Activated naive CD4-positive, alpha-beta T cell treated with anti-CD3 and anti-CD28 coated beads, Interleukin-2, amount 50 U/mL, for 24 hours (primary cell): ENCODE data around the gene RBM17.
"Not testable (repeated sequence)": the region's sequence is repeated elsewhere in the genome, so short reads cannot be mapped to it uniquely, and the experiment has no call there.

Source experiments
- H3K27ac Mint-ChIP-seq: one replicate; pipeline ENCODE4 v1.8.0; 2021; ENCODE audit warnings: mild to moderate bottlenecking, mixed read lengths
- H3K27me3 Mint-ChIP-seq: one replicate; pipeline ENCODE4 v1.8.0; 2021; ENCODE audit warnings: mixed read lengths
- H3K36me3 Mint-ChIP-seq: one replicate; pipeline ENCODE4 v1.8.0; 2021; ENCODE audit warnings: mixed read lengths
- H3K4me1 Mint-ChIP-seq: one replicate; pipeline ENCODE4 v1.8.0; 2021; ENCODE audit warnings: mixed read lengths
- H3K4me3 Mint-ChIP-seq: one replicate; pipeline ENCODE4 v1.8.0; 2021; ENCODE audit warnings: mild to moderate bottlenecking, mixed read lengths
- H3K9me3 Mint-ChIP-seq: one replicate; pipeline ENCODE4 v1.8.0; 2021; ENCODE audit warnings: mixed read lengths

The RBM17 gene, protein sequence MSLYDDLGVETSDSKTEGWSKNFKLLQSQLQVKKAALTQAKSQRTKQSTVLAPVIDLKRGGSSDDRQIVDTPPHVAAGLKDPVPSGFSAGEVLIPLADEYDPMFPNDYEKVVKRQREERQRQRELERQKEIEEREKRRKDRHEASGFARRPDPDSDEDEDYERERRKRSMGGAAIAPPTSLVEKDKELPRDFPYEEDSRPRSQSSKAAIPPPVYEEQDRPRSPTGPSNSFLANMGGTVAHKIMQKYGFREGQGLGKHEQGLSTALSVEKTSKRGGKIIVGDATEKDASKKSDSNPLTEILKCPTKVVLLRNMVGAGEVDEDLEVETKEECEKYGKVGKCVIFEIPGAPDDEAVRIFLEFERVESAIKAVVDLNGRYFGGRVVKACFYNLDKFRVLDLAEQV

DNA sequence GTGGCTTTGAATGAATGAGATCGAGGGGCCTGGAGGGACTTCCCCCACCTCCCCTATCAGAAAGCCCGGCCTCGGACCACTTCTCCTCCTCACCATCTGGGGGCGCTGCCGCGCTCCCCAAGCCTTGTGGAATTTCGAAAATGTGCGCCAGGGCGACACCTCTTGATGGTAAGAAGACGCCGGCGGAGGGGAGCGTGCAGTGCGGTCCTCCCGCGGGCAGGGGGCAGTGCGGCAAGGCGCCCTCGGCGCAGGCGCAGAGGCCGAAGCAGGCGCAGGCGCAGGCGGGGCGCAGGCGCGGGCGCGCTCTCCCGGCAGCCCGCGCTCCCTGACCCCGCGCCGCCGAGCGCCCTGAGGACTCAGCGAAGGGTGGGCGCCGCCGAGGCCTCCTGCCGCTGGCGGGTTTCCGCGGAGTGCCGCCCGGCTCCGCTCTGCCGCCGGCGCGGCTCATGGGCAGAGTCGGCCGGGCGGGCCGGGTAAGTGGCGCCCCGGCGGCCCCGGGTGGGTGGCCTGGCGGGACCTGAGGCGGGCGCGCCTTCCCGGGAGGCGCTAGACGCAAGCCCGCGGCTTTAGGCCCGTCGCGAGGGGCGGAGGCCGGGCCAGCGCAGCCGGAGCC, at the start of gene RBM17:
Gene RBM17, plus strand, starts transcription at position 314 of the 613 bp plus-strand sequence. CDS start 8,032 bp downstream, outside the sequence.
- Mint-ChIP-seq H3K36me3 (peaks cover 4% of the 10 kb centered on the region), H3K4me1 (peaks cover 75% of the 10 kb centered on the region), H3K27ac (peak within 1 kb of the TSS; percentile 80)

GRCh38 chr10:6039711-6040110, 49.1 kb upstream of the RBM17 start:
- Mint-ChIP-seq H3K4me1 (peaks cover 84% of the 10 kb centered on the region), H3K4me3 (peak overlapping the region; percentile 47), H3K27me3 (no peaks in the 10 kb centered on the region), H3K27ac (peak overlapping the region; percentile 95), H3K36me3 (peaks cover 42% of the 10 kb centered on the region), H3K9me3 (peaks cover 5% of the 10 kb centered on the region)

More for the DNA sequence above, at the start of gene RBM17:
- Mint-ChIP-seq H3K9me3 (no peaks in the 10 kb centered on the region), H3K4me3 (peak within 1 kb of the TSS; percentile 99), H3K27me3 (no peaks in the 10 kb centered on the region)

- H3K27me3 Mint-ChIP-seq: no peaks in the 10 kb centered on the region
- H3K4me3 Mint-ChIP-seq: peak overlapping the region; percentile 11
- peaks cover 41% of the 10 kb centered on the region for H3K36me3 Mint-ChIP-seq
- H3K27ac Mint-ChIP-seq: no peak overlapping the region
- peaks cover 86% of the 10 kb centered on the region for H3K4me1 Mint-ChIP-seq
- peaks cover 5% of the 10 kb centered on the region for H3K9me3 Mint-ChIP-seq
Observed at GRCh38 chr10:6040205-6040604, 48.6 kb upstream of the RBM17 start.

- Mint-ChIP-seq H3K4me3 (peak overlapping the region; percentile 23), H3K4me1 (peaks cover 85% of the 10 kb centered on the region), H3K36me3 (peaks cover 44% of the 10 kb centered on the region), H3K27ac (peak overlapping the region; percentile 72)
- not testable (repeated sequence) for H3K27me3 Mint-ChIP-seq, H3K9me3 Mint-ChIP-seq
Observed at GRCh38 chr10:6043377-6043776, 45.5 kb upstream of the RBM17 start.

DNA sequence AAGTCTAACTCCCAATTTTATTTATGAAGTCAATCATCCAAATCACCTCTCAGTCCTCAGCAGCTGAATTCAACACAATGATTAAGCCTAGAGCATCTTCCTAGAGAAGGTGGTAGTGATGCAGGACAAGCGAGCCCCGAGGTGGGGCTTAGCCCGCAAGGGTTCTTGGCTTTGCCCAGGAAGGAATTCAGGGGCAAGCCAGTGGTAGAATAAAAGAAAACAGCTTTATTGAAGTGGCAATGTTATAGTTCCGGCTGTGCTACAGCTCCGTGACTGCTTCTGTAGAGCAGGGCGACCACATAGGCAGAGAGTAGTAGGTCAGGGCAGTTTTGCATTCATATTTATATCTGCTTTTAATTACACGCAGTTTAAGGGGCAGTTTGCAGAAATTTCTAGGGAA, 44.8 kb upstream of the RBM17 start:
- H3K9me3 Mint-ChIP-seq: no peaks in the 10 kb centered on the region
- peak overlapping the region; percentile 65 for H3K4me3 Mint-ChIP-seq
- H3K4me1 Mint-ChIP-seq: peaks cover 85% of the 10 kb centered on the region
- peak overlapping the region; percentile 83 for H3K27ac Mint-ChIP-seq
- no peaks in the 10 kb centered on the region for H3K27me3 Mint-ChIP-seq
- peaks cover 42% of the 10 kb centered on the region for H3K36me3 Mint-ChIP-seq

GRCh38 chr10:6044751-6045313, 44.0 kb upstream of the RBM17 start:
- Mint-ChIP-seq H3K4me1 (peaks cover 84% of the 10 kb centered on the region), H3K27ac (peak overlapping the region; percentile 83), H3K36me3 (peaks cover 38% of the 10 kb centered on the region)

GRCh38 chr10:6045314-6045848, 43.5 kb upstream of the RBM17 start:
- peaks cover 40% of the 10 kb centered on the region for H3K36me3 Mint-ChIP-seq
- H3K27ac Mint-ChIP-seq: peak overlapping the region; percentile 83
- no peaks in the 10 kb centered on the region for H3K27me3 Mint-ChIP-seq
- H3K9me3 Mint-ChIP-seq: no peaks in the 10 kb centered on the region
- H3K4me1 Mint-ChIP-seq: peaks cover 84% of the 10 kb centered on the region
- H3K4me3 Mint-ChIP-seq: peak overlapping the region; percentile 65

More at GRCh38 chr10:6044751-6045313, 44.0 kb upstream of the RBM17 start:
- Mint-ChIP-seq H3K9me3 (no peaks in the 10 kb centered on the region), H3K27me3 (no peaks in the 10 kb centered on the region), H3K4me3 (peak overlapping the region; percentile 65)

DNA sequence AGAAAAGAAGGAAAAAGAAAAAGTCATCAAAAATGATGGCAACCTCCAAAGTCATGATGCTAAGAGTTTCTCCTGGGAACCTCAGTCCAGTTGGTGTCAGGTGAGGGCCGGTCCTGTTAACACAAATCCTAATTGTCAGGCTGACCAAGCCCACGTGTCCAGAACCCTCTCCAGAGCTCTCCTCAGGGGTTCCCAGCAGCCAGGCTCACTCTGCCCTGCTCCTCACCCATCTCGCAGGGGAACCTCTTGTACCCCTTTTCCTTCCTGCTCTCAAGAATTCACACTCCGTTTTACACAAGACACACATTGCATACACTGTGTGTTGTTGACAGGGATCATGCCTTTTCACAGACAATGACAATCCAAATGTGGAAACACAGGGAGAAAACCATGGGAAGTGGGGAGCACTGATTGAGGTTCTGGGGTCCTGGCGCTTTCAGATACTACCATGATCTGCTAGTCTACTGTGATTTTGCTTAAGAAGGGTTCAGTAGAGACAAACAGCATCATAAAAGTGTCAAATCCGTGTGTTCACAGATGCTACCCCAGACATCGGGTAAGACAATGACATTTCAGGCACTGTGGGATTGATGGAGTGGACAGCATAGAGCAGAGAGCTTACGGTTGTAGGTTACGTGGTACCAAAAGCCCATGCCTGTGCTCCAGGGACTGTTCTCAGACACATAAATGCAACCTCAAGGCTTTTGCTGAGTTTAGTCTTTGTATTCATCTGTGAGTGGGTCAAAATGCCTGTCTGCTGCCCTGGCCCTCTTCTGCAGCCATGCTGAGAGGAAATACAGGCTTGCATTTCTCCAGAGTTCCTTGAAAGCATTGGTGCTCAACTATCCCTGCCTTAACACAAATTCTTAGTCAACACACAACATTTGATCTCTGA, 42.7 kb upstream of the RBM17 start:
- Mint-ChIP-seq H3K4me1 (peaks cover 88% of the 10 kb centered on the region), H3K27ac (peak overlapping the region; percentile 83), H3K4me3 (peak overlapping the region; percentile 65), H3K9me3 (no peaks in the 10 kb centered on the region), H3K36me3 (peaks cover 37% of the 10 kb centered on the region), H3K27me3 (no peaks in the 10 kb centered on the region)

- Mint-ChIP-seq H3K4me1 (peaks cover 87% of the 10 kb centered on the region), H3K4me3 (peak overlapping the region; percentile 65), H3K27ac (peak overlapping the region; percentile 83), H3K27me3 (no peaks in the 10 kb centered on the region), H3K9me3 (no peaks in the 10 kb centered on the region), H3K36me3 (peaks cover 32% of the 10 kb centered on the region)
Observed at GRCh38 chr10:6046773-6047611, 41.8 kb upstream of the RBM17 start.

- Mint-ChIP-seq H3K27me3 (no peaks in the 10 kb centered on the region), H3K4me3 (peak overlapping the region; percentile 70)
Observed at GRCh38 chr10:6047847-6048246, 41.0 kb upstream of the RBM17 start.

GRCh38 chr10:6048281-6049030, 40.4 kb upstream of the RBM17 start:
- H3K4me3 Mint-ChIP-seq: peak overlapping the region; percentile 93
- H3K27ac Mint-ChIP-seq: peak overlapping the region; percentile 99

More at GRCh38 chr10:6047847-6048246, 41.0 kb upstream of the RBM17 start:
- peaks cover 38% of the 10 kb centered on the region for H3K36me3 Mint-ChIP-seq
- peak overlapping the region; percentile 88 for H3K27ac Mint-ChIP-seq
- H3K4me1 Mint-ChIP-seq: peaks cover 88% of the 10 kb centered on the region
- H3K9me3 Mint-ChIP-seq: no peaks in the 10 kb centered on the region

GRCh38 chr10:6049031-6049400, 39.8 kb upstream of the RBM17 start:
- Mint-ChIP-seq H3K4me3 (peak overlapping the region; percentile 93), H3K27ac (peak overlapping the region; percentile 99), H3K4me1 (peaks cover 89% of the 10 kb centered on the region), H3K9me3 (no peaks in the 10 kb centered on the region), H3K27me3 (no peaks in the 10 kb centered on the region), H3K36me3 (peaks cover 35% of the 10 kb centered on the region)

More at GRCh38 chr10:6048281-6049030, 40.4 kb upstream of the RBM17 start:
- Mint-ChIP-seq H3K4me1 (peaks cover 88% of the 10 kb centered on the region), H3K9me3 (no peaks in the 10 kb centered on the region), H3K27me3 (no peaks in the 10 kb centered on the region), H3K36me3 (peaks cover 37% of the 10 kb centered on the region)

DNA sequence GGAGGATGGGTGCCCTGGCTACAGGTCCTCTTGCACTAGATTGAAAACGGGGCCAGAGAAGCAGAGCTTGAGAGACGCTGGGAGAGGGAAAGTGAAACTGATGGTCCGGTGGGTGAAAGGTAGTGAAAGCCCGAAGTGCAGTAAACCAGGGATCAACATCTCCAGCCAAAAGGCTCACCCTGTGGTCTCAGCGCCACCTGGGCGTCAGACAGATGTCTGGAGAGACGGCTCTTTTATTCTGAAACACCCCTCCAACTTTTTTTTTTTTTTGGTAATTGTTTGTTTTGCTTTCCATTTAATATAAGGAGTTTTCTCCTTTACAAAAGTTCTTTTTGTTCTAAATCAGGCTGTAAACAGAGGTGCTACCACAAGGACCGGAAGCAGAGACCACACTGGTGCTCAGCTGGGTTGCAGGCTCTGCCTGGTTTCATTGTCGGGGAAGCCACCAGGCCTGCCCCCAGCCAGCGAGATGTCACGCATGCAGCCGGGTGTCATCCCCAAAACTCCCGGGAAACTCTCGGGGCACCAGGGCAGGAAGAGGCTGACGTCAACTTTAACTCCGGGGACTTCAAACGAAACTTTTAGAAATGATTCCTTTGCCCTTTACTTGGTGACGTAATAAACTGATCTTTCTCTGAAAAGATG, 37.9 kb upstream of the RBM17 start:
- peaks cover 37% of the 10 kb centered on the region for H3K36me3 Mint-ChIP-seq
- peak overlapping the region; percentile 93 for H3K4me3 Mint-ChIP-seq
- H3K9me3 Mint-ChIP-seq: no peaks in the 10 kb centered on the region
- peaks cover 85% of the 10 kb centered on the region for H3K4me1 Mint-ChIP-seq
- H3K27me3 Mint-ChIP-seq: no peaks in the 10 kb centered on the region
- peak overlapping the region; percentile 99 for H3K27ac Mint-ChIP-seq
